GM12873 (cell line): ENCODE results near the gene UGGT2.

ENCODE experiments used
- TF ChIP-seq, protein P1 (sequence below): IDR thresholded peaks from 2 replicates; pipeline ENCODE4 v1.5.1; 2012; ENCODE audit warnings: low read depth, mild to moderate bottlenecking, moderate library complexity, low read length, control low read depth; ENCODE audit not compliant: insufficient read depth; ENCODE audit errors: missing control alignments

Gene UGGT2

GRCh38 chr13:96020155-96020575, 33.0 kb downstream of the UGGT2 start:
- TF ChIP-seq, protein P1, sequence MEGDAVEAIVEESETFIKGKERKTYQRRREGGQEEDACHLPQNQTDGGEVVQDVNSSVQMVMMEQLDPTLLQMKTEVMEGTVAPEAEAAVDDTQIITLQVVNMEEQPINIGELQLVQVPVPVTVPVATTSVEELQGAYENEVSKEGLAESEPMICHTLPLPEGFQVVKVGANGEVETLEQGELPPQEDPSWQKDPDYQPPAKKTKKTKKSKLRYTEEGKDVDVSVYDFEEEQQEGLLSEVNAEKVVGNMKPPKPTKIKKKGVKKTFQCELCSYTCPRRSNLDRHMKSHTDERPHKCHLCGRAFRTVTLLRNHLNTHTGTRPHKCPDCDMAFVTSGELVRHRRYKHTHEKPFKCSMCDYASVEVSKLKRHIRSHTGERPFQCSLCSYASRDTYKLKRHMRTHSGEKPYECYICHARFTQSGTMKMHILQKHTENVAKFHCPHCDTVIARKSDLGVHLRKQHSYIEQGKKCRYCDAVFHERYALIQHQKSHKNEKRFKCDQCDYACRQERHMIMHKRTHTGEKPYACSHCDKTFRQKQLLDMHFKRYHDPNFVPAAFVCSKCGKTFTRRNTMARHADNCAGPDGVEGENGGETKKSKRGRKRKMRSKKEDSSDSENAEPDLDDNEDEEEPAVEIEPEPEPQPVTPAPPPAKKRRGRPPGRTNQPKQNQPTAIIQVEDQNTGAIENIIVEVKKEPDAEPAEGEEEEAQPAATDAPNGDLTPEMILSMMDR = peak; percentile 71

- TF ChIP-seq, protein P1 = no peak
These were observed 35.1 kb downstream of the UGGT2 start for GRCh38 chr13:96018135-96018534.

GRCh38 chr13:96011291-96011872, 41.8 kb downstream of the UGGT2 start:
- TF ChIP-seq, protein P1 = no peak

DNA sequence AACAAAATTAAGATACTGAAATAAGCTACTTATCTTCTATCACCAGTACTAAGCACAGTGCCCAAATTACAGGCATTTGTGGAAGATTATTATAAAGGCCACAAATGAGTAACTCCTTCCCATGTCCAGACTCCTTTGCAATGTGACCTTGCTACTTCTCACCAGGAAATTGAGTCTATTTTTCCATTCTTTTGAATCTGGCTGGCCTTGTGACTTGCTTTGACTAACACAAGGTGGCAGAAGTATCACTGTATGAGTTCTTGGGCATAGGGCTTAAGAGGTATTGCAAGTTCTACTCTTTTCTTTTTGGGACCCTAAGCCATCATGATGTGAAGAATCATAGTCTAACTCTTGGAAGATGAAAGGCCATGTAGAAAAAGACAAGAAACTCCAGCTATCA, 49.9 kb downstream of the UGGT2 start:
- TF ChIP-seq, protein P1 = no peak

GRCh38 chr13:96002322-96003131, 50.7 kb downstream of the UGGT2 start:
- TF ChIP-seq, protein P1 = no peak

DNA sequence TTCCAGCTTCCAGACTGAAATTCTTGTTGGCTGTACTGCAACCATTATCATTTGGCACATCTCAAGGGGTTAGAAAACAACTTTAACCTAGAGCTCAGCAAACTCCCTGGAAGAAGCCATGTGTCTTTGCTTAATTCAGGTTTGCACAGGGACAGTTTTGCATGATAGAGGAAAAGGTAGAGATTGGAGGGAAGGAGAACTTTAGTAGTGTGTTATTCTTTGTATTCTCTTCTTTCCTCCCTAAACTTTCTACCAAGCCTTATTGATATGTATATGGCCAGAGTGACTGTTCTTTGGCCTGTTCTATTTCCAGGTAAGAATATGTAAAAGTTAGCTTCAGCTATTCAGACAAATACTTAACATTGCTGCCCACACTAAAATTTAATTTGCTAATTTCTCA, 53.1 kb downstream of the UGGT2 start:
- TF ChIP-seq, protein P1 = no peak

GRCh38 chr13:95987841-95988240, 65.4 kb downstream of the UGGT2 start:
- TF ChIP-seq, protein P1 = no peak
